ENCODE data around the gene MXRA7. TPM values are rescaled to one million over a fixed set of nuclear protein-coding genes. Genes with fewer than 3 reads are reported as not detected.
"Not testable (repeated sequence)": the region's sequence is repeated elsewhere in the genome, so short reads cannot be mapped to it uniquely, and the experiment has no call there.

MXRA7 gene
- polyA plus RNA-seq, 1 of the 3 experiments (the other 2 are of a cell fraction), result 154 TPM

DNA sequence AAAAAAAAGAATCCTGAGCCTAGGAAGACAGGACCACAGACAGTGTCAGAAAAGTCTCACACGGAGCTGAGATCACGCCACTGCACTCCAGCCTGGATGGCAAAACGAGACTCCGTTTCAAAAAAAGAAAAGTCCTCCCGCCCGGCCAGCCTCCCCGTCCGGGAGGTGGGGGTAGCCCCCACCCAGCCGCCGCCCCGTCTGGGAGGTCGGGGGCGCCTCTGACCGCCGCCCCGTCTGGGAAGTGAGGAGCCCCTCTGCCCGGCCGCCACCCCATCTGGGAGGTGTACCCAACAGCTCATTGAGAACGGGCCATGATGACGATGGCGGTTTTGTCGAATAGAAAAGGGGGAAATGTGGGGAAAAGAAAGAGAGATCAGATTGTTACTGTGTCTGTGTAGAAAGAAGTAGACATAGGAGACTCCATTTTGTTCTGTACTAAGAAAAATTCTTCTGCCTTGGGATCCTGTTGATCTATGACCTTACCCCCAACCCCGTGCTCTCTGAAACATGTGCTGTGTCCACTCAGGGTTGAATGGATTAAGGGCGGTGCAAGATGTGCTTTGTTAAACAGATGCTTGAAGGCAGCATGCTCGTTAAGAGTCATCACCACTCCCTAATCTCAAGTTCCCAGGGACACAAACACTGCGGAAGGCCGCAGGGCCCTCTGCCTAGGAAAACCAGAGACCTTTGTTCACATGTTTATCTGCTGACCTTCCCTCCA, 74.1 kb downstream of the MXRA7 start:
- POLR2A ChIA-PET, result not testable (repeated sequence)

DNA sequence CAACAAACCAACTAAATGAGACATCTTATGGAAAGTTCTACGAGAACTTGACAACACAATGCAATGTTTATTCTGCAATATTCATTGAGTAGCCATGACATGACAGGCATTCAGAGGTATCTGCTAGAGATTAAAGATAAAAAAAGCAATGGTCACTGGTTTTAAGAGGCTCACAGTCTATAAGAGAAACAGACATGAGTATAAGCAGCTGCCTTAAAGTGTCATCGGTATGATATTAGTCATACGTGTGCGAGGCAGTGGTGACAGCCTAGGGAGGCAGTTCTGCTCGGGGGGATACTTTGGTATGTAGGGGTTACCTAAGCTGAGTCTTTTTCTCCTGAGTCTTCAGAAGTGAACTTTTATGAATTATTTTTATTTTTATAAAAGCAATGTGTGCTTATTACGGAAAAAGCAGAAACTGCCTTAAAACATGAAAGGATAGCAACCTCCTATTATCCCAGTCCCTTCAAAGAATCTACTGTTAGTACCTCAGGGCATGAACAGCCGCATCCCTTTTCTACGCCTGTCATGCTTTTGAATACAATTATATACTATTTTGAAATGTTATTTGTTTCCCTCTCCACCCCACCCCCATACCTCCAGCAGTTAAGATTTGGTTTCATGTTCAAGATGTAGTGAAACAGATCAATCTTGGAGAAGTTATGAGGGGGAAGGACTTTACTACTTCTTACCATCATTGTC, 75.0 kb downstream of the MXRA7 start:
- CTCF ChIA-PET, result interaction anchor here (1.1 to 5.5 kb wide), 5 partner anchors 12 to 113 kb away, joined by 3 to 55 read pairs (median 4); no protein-coding TSS in a partner anchor
- H3K4me2 ChIP-seq, result peak overlapping the region; percentile 75
- POLR2A ChIA-PET, result interaction anchor here (0.6 kb wide), 1 partner anchor 93 kb away, joined by 3 read pairs; no protein-coding TSS in a partner anchor
- no peak for TF ChIP-seq RFX5 (IDR thresholded peaks at IDR 0.05; ENCODE audit: low read length)
- no peak; the same call in 1 of the 2 replicates for TF ChIP-seq RXRA (IDR thresholded peaks at IDR 0.05; ENCODE audit: borderline replicate concordance, low read depth)
- peak; percentile 95 for TF ChIP-seq TEAD4 (IDR thresholded peaks at IDR 0.05; ENCODE audit: borderline replicate concordance, insufficient read depth)
- no peak for TF ChIP-seq ELF1 (IDR thresholded peaks at IDR 0.05)
- TF ChIP-seq, protein P1, sequence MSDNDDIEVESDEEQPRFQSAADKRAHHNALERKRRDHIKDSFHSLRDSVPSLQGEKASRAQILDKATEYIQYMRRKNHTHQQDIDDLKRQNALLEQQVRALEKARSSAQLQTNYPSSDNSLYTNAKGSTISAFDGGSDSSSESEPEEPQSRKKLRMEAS (IDR thresholded peaks at IDR 0.05; ENCODE audit: low read depth), result peak; percentile 74; the same call in 1 of the 2 replicates
- TF ChIP-seq SMC3 (IDR thresholded peaks at IDR 0.05; ENCODE audit: low read depth, low read length), result no peak
- TF ChIP-seq JUND (IDR thresholded peaks at IDR 0.05), result peak; percentile 98
- peak; percentile 100 for TF ChIP-seq TCF12 (IDR thresholded peaks at IDR 0.05)
- TF ChIP-seq FOXJ3 (CRISPR knock-in tag; IDR thresholded peaks at IDR 0.05), result no peak
- TF ChIP-seq RCOR1 (IDR thresholded peaks at IDR 0.05; ENCODE audit: low read length), result no peak; the same call in 1 of the 2 replicates
- no peak for TF ChIP-seq NRF1 (IDR thresholded peaks at IDR 0.05; ENCODE audit: low read depth, low read length)
- TF ChIP-seq POLR2AphosphoS5 (IDR thresholded peaks at IDR 0.05; ENCODE audit: low read depth, low read length), result peak; percentile 95
- TF ChIP-seq, protein P2, sequence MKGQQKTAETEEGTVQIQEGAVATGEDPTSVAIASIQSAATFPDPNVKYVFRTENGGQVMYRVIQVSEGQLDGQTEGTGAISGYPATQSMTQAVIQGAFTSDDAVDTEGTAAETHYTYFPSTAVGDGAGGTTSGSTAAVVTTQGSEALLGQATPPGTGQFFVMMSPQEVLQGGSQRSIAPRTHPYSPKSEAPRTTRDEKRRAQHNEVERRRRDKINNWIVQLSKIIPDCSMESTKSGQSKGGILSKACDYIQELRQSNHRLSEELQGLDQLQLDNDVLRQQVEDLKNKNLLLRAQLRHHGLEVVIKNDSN (IDR thresholded peaks at IDR 0.05; ENCODE audit: borderline replicate concordance, low read depth), result no peak
- 0 out of 2 replicates have a peak, but pooled peaks have one; percentile 18 for TF ChIP-seq YY1 (IDR thresholded peaks at IDR 0.05; ENCODE audit: low read depth)
- TF ChIP-seq MEF2A (IDR thresholded peaks at IDR 0.05; ENCODE audit: borderline replicate concordance, low read depth), result no peak
- TF ChIP-seq EP300 (IDR thresholded peaks at IDR 0.05; ENCODE audit: borderline replicate concordance in 1 of 2, low read depth in 1 of 2, low read length in 1 of 2), result peak; percentile 65 to 95; a peak in 3 of 4 replicates
- TF ChIP-seq TAF1 (IDR thresholded peaks at IDR 0.05; ENCODE audit: borderline replicate concordance, low read depth, low read length), result 0 out of 2 replicates have a peak, but pooled peaks have one; percentile 14
- peak; percentile 72 for TF ChIP-seq GATA2 (CRISPR knock-in tag; IDR thresholded peaks at IDR 0.05)
- TF ChIP-seq, protein P3, sequence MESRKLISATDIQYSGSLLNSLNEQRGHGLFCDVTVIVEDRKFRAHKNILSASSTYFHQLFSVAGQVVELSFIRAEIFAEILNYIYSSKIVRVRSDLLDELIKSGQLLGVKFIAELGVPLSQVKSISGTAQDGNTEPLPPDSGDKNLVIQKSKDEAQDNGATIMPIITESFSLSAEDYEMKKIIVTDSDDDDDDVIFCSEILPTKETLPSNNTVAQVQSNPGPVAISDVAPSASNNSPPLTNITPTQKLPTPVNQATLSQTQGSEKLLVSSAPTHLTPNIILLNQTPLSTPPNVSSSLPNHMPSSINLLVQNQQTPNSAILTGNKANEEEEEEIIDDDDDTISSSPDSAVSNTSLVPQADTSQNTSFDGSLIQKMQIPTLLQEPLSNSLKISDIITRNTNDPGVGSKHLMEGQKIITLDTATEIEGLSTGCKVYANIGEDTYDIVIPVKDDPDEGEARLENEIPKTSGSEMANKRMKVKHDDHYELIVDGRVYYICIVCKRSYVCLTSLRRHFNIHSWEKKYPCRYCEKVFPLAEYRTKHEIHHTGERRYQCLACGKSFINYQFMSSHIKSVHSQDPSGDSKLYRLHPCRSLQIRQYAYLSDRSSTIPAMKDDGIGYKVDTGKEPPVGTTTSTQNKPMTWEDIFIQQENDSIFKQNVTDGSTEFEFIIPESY (IDR thresholded peaks at IDR 0.05; ENCODE audit: borderline replicate concordance, low read depth), result peak; percentile 75; the same call in 1 of the 2 replicates

More for the DNA sequence above, 74.1 kb downstream of the MXRA7 start:
- CTCF ChIA-PET, result interaction anchor here (5.5 to 9.6 kb wide), 2 partner anchors 13 kb away, joined by 55 to 65 read pairs; no protein-coding TSS in a partner anchor
- Histone ChIP-seq H3K4me2 (peak overlapping the region; percentile 75; the same call in 1 of the 2 replicates), H3K27ac (ENCODE audit: low read depth in 2 of 2, low read length in 1 of 2) (peak overlapping the region; percentile 54 to 94; a peak in 3 of 4 replicates), H3F3A (replicated peaks; ENCODE audit: insufficient read depth) (peaks cover 26% of the 10 kb centered on the region), H3K4me1 (ENCODE audit: control insufficient read depth in 1 of 2, insufficient read depth in 2 of 2, low read depth in 1 of 2, low read length in 1 of 2) (peaks cover 14 to 24% of the 10 kb centered on the region in 2 experiments)
- H3K27me3 ChIP-seq (ENCODE audit: insufficient read depth); DNase-seq; H2AFZ ChIP-seq (ENCODE audit: low read depth); H3K9ac ChIP-seq; H4K20me1 ChIP-seq (ENCODE audit: insufficient read depth); H3K9me2 ChIP-seq; H3K36me3 ChIP-seq (replicated peaks in 1 of 2; ENCODE audit: control insufficient read depth in 1 of 2, insufficient read depth in 2 of 2, low read length in 1 of 2); H3K4me3 ChIP-seq (ENCODE audit: low read depth in 2 of 2, low read length in 1 of 2); H3K9me3 ChIP-seq; H3K79me2 ChIP-seq (ENCODE audit: insufficient read depth): not testable (repeated sequence)
- WGBS (ENCODE audit: low lambda C conversion rate), result 91% methylated on average over 25 of the region's 27 CpGs

More for the DNA sequence above, 75.0 kb downstream of the MXRA7 start:
- Histone ChIP-seq H3K9me2 (no peaks in the 10 kb centered on the region), H3F3A (replicated peaks; ENCODE audit: insufficient read depth) (peaks cover 23% of the 10 kb centered on the region), H4K20me1 (ENCODE audit: insufficient read depth) (no peaks in the 10 kb centered on the region), H3K27ac (ENCODE audit: low read depth in 2 of 2, low read length in 1 of 2) (peak overlapping the region; percentile 54 to 94; a peak in 3 of 4 replicates), H3K27me3 (ENCODE audit: insufficient read depth) (no peaks in the 10 kb centered on the region), H3K79me2 (ENCODE audit: insufficient read depth) (no peaks in the 10 kb centered on the region), H3K9ac (peak overlapping the region; percentile 51; the same call in 1 of the 2 replicates), H2AFZ (ENCODE audit: low read depth) (0 out of 2 replicates have a peak overlapping the region, but pooled peaks have one; percentile 7), H3K9me3 (no peaks in the 10 kb centered on the region), H3K4me3 (ENCODE audit: low read depth in 2 of 2, low read length in 1 of 2) (0 out of 4 replicates have a peak overlapping the region, but pooled peaks of 1 of the 2 experiments have one; percentile 1), H3K36me3 (replicated peaks in 1 of 2; ENCODE audit: control insufficient read depth in 1 of 2, insufficient read depth in 2 of 2, low read length in 1 of 2) (no peaks in the 10 kb centered on the region), H3K4me1 (ENCODE audit: control insufficient read depth in 1 of 2, insufficient read depth in 2 of 2, low read depth in 1 of 2, low read length in 1 of 2) (peaks cover 14 to 19% of the 10 kb centered on the region in 2 experiments)
- WGBS (ENCODE audit: low lambda C conversion rate), result 37% methylated on average over 8 of the region's 8 CpGs
- peak; percentile 71 for DNase-seq

All from SK-N-SH (cell line).